Glutamatergic neuron (in vitro differentiated cells): ENCODE results near the gene SECTM1. TPM values are rescaled to one million over a fixed set of nuclear protein-coding genes. Genes with fewer than 3 reads are reported as not detected.
A peak's percentile ranks its signal among the peaks of the same experiment; 100 is the strongest.

Experiments
- DNase-seq: peaks from one replicate; pipeline ENCODE4 v3.0.0; 2022
- H3K27ac Mint-ChIP-seq: one replicate; pipeline ENCODE4 v1.8.0; 2020; ENCODE audit warnings: mild to moderate bottlenecking, mixed read lengths, inconsistent platforms; ENCODE audit not compliant: unreplicated experiment
- H3K27me3 Mint-ChIP-seq: one replicate; pipeline ENCODE4 v1.8.0; 2020; ENCODE audit warnings: mild to moderate bottlenecking, moderate library complexity, mixed read lengths, inconsistent platforms; ENCODE audit not compliant: unreplicated experiment
- H3K36me3 Mint-ChIP-seq: one replicate; pipeline ENCODE4 v1.8.0; 2020; ENCODE audit warnings: mild to moderate bottlenecking, mixed read lengths, inconsistent platforms; ENCODE audit not compliant: unreplicated experiment
- H3K4me1 Mint-ChIP-seq: one replicate; pipeline ENCODE4 v1.8.0; 2020; ENCODE audit warnings: mild to moderate bottlenecking, low read depth, mixed read lengths, inconsistent platforms; ENCODE audit not compliant: unreplicated experiment
- H3K4me3 Mint-ChIP-seq: one replicate; pipeline ENCODE4 v1.8.0; 2020; ENCODE audit warnings: mild to moderate bottlenecking, mixed read lengths, inconsistent platforms; ENCODE audit not compliant: unreplicated experiment
- H3K9me3 Mint-ChIP-seq: one replicate; pipeline ENCODE4 v1.8.0; 2020; ENCODE audit warnings: mild to moderate bottlenecking, moderate library complexity, mixed read lengths, inconsistent platforms; ENCODE audit not compliant: unreplicated experiment
- CTCF ChIP-seq: fragments of 200-600 bp; sonication (generic); IDR thresholded peaks from one replicate; pipeline ENCODE4 v1.5.0; 2021; ENCODE audit not compliant: partially characterized antibody, unreplicated experiment
- total RNA-seq: library from RNA; stranded (reverse); fragmentation: NEBNext Ultra II Directional; extraction: Animal tissue kit (Norgen Biotek cat#: 25700); gene quantifications from one replicate; pipeline ENCODE4 v1.2.1, GENCODE V29; 2021; ENCODE audit not compliant: unreplicated experiment

The SECTM1 gene
- total RNA-seq, 1 donor from 2014 or later: 0.29 TPM

- Mint-ChIP-seq H3K36me3 (no peaks in the 10 kb centered on the region), H3K4me1 (peaks cover 3% of the 10 kb centered on the region), H3K27ac (no peak overlapping the region), H3K4me3 (no peak overlapping the region), H3K9me3 (no peaks in the 10 kb centered on the region), H3K27me3 (peaks cover 3% of the 10 kb centered on the region)
- DNase-seq: no peak
- no peak for TF ChIP-seq CTCF
Measured at GRCh38 chr17:82287013-82287867, 46.3 kb downstream of the SECTM1 start.

- H3K36me3 Mint-ChIP-seq: no peaks in the 10 kb centered on the region
- DNase-seq: no peak
- no peak overlapping the region for H3K4me3 Mint-ChIP-seq
- TF ChIP-seq CTCF: no peak
- peaks cover 4% of the 10 kb centered on the region for H3K27me3 Mint-ChIP-seq
- peak overlapping the region; percentile 22 for H3K27ac Mint-ChIP-seq
- H3K4me1 Mint-ChIP-seq: peaks cover 3% of the 10 kb centered on the region
- peaks cover 2% of the 10 kb centered on the region for H3K9me3 Mint-ChIP-seq
Measured at GRCh38 chr17:82285141-82285540, 48.4 kb downstream of the SECTM1 start.

GRCh38 chr17:82283208-82283749 is 50.3 kb downstream of the SECTM1 start:
- no peaks in the 10 kb centered on the region for H3K36me3 Mint-ChIP-seq
- no peak overlapping the region for H3K27ac Mint-ChIP-seq
- peaks cover 2% of the 10 kb centered on the region for H3K9me3 Mint-ChIP-seq
- DNase-seq: peak; percentile 65
- peaks cover 5% of the 10 kb centered on the region for H3K4me1 Mint-ChIP-seq
- no peak overlapping the region for H3K4me3 Mint-ChIP-seq
- no peak for TF ChIP-seq CTCF
- peaks cover 4% of the 10 kb centered on the region for H3K27me3 Mint-ChIP-seq

GRCh38 chr17:82282239-82283207 is 51.0 kb downstream of the SECTM1 start:
- no peak for TF ChIP-seq CTCF
- H3K4me1 Mint-ChIP-seq: peaks cover 8% of the 10 kb centered on the region
- no peak overlapping the region for H3K4me3 Mint-ChIP-seq
- peaks cover 2% of the 10 kb centered on the region for H3K27me3 Mint-ChIP-seq
- no peak for DNase-seq
- no peaks in the 10 kb centered on the region for H3K36me3 Mint-ChIP-seq
- peaks cover 2% of the 10 kb centered on the region for H3K9me3 Mint-ChIP-seq
- no peak overlapping the region for H3K27ac Mint-ChIP-seq
